Activated CD4-positive, alpha-beta T cell treated with anti-CD3 and anti-CD28 coated beads, Interleukin-2, Interleukin-6, amounts not matched to agents 100 ng/mL and 50 ng/mL, durations not matched to agents 16 hours and 8 hours (primary cell): ENCODE results near the gene FOXD4L3.
"Not testable (repeated sequence)": the region's sequence is repeated elsewhere in the genome, so short reads cannot be mapped to it uniquely, and the experiment has no call there.

Source experiments
- DNase-seq: peaks from one replicate; pipeline ENCODE4 v3.0.0-alpha.2; 2020

FOXD4L3 gene

DNA sequence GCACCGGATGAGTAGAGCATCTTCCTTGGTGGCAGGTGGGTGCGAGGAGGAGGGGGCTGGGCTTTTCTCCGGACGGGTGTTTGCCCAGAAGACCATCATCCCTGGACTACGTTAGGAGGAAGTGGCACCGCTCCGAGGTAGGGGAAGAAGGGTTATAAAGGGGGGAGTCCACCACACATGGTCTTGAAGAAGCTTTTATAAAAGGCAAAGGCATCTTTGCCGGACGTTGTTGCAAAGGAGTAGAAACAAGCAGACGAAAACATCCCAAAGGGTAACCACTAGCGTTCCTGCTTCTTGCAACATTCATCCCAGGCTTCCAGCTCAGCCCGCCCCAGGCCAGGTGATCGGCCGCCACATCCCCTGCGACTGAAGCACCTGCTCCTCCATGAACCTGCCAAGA lies at the start of gene FOXD4L3:
Gene FOXD4L3 (plus strand): TSS at position 301 of the 400 bp plus-strand sequence. CDS start 85 bp downstream, at position 386.
- DNase-seq: not testable (repeated sequence)

DNA sequence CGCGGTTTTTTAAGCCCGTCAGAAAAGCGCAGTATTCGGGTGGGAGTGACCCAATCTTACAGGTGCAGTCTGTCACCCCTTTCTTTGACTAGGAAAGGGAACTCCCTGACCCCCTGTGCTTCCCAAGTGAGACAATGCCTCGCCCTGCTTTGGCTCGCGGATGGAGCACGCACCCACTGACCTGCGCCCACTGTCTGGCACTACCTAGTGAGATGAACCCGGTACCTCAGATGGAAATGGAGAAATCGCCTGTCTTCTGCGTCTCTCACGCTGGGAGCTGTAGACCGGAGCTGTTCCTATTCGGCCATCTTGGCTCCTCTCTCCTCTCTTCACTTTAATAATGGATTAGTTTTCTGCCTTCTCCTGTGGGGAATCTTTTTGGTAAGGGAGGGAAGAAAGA lies 21.6 kb upstream of the FOXD4L3 start:
- not testable (repeated sequence) for DNase-seq

DNA sequence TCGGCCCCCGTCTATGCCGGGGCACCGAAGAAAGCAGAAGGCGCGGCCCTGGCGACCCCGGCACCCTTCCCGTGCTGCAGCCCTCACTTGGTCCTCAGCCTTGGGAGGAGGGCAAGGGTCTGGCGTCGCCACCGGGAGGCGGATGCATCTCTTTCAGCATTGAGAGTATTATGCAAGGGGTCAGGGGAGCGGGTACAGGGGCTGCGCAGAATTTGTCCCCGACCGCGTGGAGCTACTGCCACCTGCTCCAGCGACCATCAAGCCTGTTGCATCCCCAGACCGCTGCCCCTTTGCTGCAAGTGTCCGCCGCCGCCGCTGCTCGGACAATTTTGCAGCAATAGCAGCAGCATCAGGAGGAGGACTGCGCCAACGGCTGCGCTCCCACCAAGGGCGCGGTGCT lies 1.1 kb downstream of the FOXD4L3 start:
- DNase-seq: not testable (repeated sequence)

GRCh38 chr9:68304212-68304611 lies 1.5 kb downstream of the FOXD4L3 start:
- not testable (repeated sequence) for DNase-seq

- DNase-seq: not testable (repeated sequence)
Observed at GRCh38 chr9:68304777-68305176, 2.1 kb downstream of the FOXD4L3 start.

GRCh38 chr9:68305680-68306285 lies 3.1 kb downstream of the FOXD4L3 start:
- DNase-seq: not testable (repeated sequence)

DNA sequence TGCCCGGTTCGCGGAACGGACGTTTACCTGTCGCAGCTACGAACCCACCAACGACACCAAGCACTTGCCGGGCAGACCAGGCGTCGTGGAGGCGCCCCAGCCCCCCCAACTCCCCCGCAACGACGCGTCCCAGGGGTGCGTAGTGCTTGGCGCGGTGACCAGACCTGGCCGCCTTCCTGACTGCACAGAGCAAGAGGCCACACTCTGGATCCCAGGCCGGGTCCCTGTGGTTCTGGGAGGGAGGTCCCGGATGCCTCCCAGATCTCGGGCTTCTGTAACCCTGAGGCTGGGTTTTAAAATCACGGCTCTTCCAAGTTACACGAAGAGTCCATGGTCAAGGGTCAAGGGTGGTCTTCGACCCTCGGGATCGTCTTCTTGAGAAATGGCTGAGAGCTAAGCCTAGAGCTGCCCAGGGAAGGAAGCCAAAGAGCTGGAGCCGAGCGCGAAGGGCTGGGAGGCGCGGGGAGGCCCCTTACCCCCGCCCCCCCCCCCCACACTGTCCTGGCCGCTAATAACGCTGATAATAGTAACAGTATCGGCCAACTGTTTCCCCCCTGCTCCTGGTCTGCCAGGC lies 3.8 kb downstream of the FOXD4L3 start:
- not testable (repeated sequence) for DNase-seq

DNA sequence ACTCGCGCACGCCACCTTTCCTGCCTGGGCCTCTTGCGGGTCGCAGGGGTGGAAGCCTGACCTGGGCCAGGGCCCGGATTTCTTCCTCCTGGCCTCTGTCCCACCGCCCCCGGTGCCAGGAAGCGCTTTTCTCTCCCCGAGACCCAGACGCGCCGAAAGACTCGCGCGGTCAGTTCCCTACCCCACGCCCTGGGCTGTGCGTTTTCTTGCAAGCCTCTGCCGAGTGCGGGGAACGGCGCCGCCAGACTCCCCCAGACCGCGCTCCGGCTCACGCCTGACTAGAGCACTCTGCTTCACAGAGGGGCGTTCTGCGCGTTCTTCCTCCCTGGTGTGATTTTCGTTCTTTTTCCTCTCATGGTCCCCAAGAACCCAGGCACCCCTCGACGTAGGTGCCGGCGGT lies 4.5 kb downstream of the FOXD4L3 start:
- DNase-seq: not testable (repeated sequence)

GRCh38 chr9:68307654-68308053 lies 5.0 kb downstream of the FOXD4L3 start:
- not testable (repeated sequence) for DNase-seq

DNA sequence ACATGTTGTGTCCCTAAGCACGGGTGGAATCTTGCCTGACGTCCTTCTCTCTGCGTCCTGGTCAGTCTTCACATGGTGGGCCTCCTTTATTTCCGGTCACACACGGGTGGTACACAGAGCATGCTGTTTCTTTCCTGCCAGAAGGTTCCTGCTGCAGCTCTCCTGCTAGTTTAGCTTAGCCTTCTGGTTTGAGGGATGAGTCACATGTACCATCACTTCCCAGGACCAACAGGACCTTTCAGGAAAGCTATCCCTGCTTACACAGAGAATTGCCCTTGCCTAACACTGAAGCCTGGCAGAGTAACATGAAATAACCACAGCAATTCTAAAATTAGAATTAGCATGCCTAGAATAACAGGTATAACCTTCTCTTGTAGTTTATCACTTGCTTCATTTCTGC lies 8.5 kb downstream of the FOXD4L3 start:
- DNase-seq: not testable (repeated sequence)

DNA sequence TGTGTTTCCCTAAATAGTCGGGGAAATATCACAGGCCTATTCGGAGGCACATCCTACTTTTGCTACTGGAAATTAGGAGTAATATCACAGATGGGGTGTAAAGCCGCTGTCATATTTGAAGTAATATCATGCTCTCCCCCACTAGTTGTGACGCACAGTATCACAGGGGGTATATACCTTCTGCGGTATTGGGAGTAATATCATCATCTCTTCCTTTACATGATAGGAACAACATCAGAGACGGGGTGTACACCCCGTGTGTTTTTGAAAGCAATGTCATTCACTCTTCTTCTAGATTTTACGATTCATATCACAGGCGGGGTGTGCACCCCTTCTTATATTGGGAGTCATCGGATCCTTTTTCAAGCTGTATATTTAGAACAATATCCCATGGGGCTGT lies 15.5 kb downstream of the FOXD4L3 start:
- not testable (repeated sequence) for DNase-seq

DNA sequence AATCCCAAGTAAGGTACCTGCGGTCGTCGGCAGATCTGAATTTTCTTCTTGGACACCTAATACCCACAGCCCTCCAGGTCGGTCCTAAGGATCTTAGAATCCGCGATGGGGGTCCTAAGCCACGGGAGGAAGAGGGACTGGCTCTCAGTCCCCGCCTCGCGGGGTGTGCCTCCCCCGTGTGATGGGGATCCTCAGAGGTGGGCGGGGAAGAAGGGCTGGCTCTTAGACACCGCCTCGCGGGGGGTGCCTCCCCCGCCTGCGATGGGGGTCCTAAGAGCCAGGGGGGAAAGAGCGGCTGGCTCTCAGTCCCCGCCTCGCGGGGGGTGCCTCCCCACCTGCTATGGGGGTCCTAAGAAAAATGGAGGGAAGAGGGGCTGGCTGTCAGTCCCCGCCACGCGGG lies 21.1 kb downstream of the FOXD4L3 start:
- not testable (repeated sequence) for DNase-seq

DNA sequence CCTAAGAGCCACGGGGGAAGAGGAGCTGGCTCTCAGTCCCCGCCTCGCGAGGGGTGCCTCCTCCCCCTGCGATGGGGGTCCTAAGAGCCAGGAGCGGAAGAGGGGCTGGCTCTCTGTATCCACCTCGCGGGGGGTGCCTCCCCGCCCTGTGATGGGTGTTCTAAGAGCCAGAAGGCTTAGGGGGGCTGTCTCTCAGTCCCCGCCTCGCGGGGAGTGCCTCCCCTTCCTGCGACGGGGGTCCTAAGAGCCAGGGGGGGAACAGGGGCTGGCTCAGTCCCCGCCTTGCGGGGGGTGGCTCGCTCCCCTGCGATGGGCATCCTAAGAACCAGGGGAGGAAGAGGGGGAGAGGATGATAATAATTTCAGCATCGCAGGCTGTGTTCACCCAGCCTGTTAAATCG lies 21.9 kb downstream of the FOXD4L3 start:
- not testable (repeated sequence) for DNase-seq

GRCh38 chr9:68329106-68329505 lies 26.4 kb downstream of the FOXD4L3 start:
- not testable (repeated sequence) for DNase-seq

DNA sequence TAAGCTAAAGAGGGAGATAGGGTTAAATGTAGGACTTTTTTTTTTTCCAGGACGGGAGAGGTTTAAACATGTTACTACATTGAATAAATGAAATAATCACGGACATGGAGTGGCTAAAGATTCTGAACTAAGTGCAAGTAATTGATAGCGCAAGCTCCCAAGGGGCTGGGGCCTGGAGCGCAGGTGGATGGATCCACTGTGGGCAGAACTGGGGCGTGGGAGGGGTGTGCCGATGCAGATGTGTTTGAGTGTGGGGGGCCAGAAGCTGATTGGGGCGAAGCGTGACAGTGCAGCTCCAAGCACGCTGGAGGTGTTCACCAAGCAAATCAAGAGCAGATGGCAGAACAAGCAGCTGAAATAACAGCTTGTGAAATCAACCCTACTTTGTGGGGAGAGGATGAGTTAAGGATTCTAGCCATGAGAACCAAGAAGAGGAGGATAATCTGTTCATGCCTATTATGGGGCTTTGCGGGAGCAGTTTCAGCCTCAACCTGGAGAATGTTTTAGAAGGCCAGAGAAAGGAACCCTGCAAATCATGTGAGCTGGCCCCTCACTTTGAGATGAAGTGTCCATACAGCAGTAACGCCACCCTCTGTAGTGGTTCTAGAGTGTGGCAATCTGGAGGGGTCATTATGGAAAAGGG lies 28.0 kb downstream of the FOXD4L3 start:
- DNase-seq: not testable (repeated sequence)

DNA sequence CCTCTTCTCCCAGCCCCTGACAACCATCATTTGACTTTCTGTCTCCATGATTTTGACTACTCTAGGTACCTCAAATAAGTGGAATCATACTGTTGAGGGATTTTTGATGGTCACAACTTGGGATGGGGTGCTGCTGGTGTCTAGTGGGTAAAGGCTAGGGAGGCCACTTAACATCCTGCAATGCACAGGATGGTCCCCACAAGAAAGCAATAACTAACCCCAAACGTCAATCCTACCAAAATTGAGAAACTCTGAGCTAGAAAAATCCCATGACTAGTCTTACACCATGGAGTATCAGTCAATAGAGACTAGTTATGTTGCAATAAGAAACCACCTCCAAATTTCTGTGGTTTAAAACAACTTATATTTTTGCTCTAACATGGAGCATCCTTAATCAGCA lies 29.5 kb downstream of the FOXD4L3 start:
- not testable (repeated sequence) for DNase-seq

GRCh38 chr9:68335935-68336334 lies 33.3 kb downstream of the FOXD4L3 start:
- not testable (repeated sequence) for DNase-seq

DNA sequence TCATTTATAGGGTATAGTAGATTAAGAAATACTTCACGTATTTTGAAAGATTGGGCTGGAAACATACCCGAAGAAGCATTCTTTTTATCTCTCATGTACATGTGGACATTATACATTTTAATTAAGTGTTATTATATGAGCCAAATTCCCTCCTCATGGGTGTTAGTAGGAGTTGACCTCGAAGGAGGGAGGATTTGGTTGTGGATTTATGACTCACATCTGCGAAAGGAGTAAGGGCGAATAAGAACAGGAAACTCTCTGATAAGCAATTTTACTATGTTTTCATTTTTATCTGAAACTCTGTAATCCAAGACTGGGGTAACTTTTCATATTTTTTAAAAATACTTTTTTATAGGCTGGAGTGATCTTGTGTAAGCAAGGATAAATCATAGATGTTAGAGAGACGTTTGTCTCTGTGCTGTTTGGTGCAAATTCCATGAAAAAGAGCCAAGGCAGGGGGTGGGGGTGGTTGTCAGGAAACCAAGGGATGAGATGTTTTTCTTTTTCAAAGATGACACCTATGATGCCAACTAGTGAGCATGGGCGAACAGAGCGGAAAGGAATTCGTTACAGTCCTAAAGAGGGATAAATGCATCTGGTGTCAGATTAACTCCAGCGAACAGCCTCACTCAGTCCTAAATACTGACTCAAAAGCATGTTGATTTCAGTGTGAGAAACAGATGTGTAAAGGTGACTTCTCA lies 34.1 kb downstream of the FOXD4L3 start:
- not testable (repeated sequence) for DNase-seq

GRCh38 chr9:68338000-68338399 lies 35.3 kb downstream of the FOXD4L3 start:
- not testable (repeated sequence) for DNase-seq

- DNase-seq: not testable (repeated sequence)
Observed at GRCh38 chr9:68342265-68343025, 39.8 kb downstream of the FOXD4L3 start.

DNA sequence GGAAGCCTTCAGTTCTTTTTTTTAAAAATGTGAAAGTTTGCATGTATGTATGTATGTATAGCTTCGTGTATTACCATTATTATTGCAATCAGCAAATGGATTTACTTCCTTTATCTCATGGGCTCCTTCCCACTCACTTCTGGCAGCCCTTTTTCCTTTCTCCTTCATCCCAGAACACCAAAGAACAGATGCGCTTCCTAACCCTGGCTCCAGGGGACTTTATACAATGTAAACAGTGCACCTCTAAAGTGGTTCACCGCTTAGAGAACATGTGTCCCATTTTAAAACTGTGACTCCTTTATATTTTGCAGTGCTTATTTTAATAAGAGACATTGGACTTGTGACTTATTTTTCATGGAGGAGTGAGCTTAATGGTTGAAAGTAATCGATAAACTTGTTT lies 40.6 kb downstream of the FOXD4L3 start:
- DNase-seq: not testable (repeated sequence)

GRCh38 chr9:68343992-68344391 lies 41.3 kb downstream of the FOXD4L3 start:
- not testable (repeated sequence) for DNase-seq

DNA sequence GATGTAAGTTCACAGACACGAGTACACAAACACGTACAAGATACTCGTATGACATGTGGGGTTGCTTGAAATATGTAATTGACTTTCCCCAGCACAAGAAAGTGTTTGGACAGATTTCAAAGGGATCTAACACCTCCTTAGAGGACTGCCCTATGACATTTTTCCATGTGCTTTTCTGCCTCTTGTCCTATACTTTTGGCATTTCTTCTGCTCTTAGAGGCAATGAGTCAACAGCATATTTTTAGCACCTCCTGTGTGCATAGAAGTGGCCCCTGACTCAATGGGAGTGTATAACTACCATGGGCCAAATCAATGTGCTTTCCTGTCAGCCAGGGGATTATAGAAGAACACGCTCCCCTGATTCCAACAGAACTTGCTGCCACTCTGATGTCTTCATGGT lies 49.0 kb downstream of the FOXD4L3 start:
- not testable (repeated sequence) for DNase-seq
